Measurements from ENCODE around the gene ENO2.

The ENO2 gene

DNA sequence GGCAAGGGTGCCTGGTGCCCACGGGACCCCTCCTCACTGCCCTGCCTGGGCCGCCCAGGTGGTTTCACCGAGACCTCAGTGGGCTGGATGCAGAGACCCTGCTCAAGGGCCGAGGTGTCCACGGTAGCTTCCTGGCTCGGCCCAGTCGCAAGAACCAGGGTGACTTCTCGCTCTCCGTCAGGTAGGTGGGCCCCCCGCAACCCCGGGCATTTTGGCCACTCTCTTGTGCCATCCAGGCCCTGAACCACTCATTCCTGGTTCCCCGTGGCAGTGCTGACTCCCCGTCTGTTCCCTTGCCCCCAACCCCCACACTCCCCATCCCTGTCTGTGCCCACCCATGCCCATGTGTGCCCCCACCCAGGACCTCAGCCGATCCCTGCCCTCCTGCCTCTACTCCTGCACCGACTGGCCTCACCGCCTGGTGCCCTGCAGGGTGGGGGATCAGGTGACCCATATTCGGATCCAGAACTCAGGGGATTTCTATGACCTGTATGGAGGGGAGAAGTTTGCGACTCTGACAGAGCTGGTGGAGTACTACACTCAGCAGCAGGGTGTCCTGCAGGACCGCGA is 37.3 kb downstream of the ENO2 start:
- no peaks in the 10 kb centered on the region for H3K36me3 ChIP-seq (ENCODE audit: control insufficient read depth, insufficient read depth, low read length)
- H3K27ac ChIP-seq (ENCODE audit: insufficient read depth, low read depth, low read length, poor library complexity, severe bottlenecking), result no peak overlapping the region
- no peaks in the 10 kb centered on the region for H3K9me3 ChIP-seq (ENCODE audit: control insufficient read depth, low read length)
- WGBS, 2 experiments, result 94 to 95% methylated on average over 20 of the region's 20 CpGs
- H3K4me1 ChIP-seq (ENCODE audit: control insufficient read depth, insufficient read depth, low read length), result peaks cover 8% of the 10 kb centered on the region
- no peaks in the 10 kb centered on the region for H3K27me3 ChIP-seq (ENCODE audit: control insufficient read depth, insufficient read depth, low read length, poor library complexity, severe bottlenecking)
- no peak overlapping the region for H3K4me3 ChIP-seq (ENCODE audit: insufficient read depth, low read depth, low read length)

- H3K27ac ChIP-seq (ENCODE audit: insufficient read depth, low read depth, low read length, poor library complexity, severe bottlenecking), result no peak overlapping the region
- H3K9me3 ChIP-seq (ENCODE audit: control insufficient read depth, low read length), result no peaks in the 10 kb centered on the region
- WGBS, 2 experiments, result 89 to 92% methylated on average over 22 of the region's 22 CpGs
- H3K4me1 ChIP-seq (ENCODE audit: control insufficient read depth, insufficient read depth, low read length), result peaks cover 8% of the 10 kb centered on the region
- H3K27me3 ChIP-seq (ENCODE audit: control insufficient read depth, insufficient read depth, low read length, poor library complexity, severe bottlenecking), result no peaks in the 10 kb centered on the region
- no peak overlapping the region for H3K4me3 ChIP-seq (ENCODE audit: insufficient read depth, low read depth, low read length)
- no peaks in the 10 kb centered on the region for H3K36me3 ChIP-seq (ENCODE audit: control insufficient read depth, insufficient read depth, low read length)
Observed at GRCh38 chr12:6952121-6952862, 37.9 kb downstream of the ENO2 start.

DNA sequence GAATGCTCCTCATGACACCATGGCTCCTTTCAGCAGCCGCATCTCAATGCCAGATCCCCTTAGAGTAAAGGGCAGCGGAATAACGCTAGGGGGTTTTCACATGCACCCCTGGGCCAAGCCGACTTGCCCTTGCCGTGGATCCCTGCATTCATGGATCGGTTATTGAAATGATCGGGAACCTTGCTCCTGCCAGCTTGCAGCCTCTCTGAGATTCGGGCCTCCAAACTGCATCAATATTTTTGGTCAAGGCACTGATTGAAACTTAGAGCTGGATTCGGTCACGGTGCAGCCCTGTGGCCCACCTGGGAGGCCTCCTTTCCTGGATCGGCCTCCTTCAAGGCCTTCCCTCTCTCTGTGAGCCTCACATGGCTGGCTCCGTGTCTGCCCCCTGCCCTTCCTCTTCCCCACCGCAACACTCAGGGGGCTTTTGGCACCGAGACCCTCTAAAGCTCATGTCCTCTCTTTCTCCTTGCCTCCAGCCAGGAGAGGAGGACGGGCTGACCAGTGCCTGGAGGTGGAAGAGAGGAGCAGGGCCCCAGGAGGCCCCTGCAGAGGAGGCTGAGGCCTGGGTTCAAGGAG is 38.6 kb downstream of the ENO2 start:
- Histone ChIP-seq H3K9me3 (ENCODE audit: control insufficient read depth, low read length) (no peaks in the 10 kb centered on the region), H3K36me3 (ENCODE audit: control insufficient read depth, insufficient read depth, low read length) (no peaks in the 10 kb centered on the region), H3K27me3 (ENCODE audit: control insufficient read depth, insufficient read depth, low read length, poor library complexity, severe bottlenecking) (no peaks in the 10 kb centered on the region), H3K27ac (ENCODE audit: insufficient read depth, low read depth, low read length, poor library complexity, severe bottlenecking) (no peak overlapping the region), H3K4me3 (ENCODE audit: insufficient read depth, low read depth, low read length) (no peak overlapping the region), H3K4me1 (ENCODE audit: control insufficient read depth, insufficient read depth, low read length) (peaks cover 8% of the 10 kb centered on the region)
- WGBS, 2 experiments, result 90 to 95% methylated on average over 15 of the region's 15 CpGs

GRCh38 chr12:6953442-6954315 is 39.3 kb downstream of the ENO2 start:
- no peak overlapping the region for H3K4me3 ChIP-seq (ENCODE audit: insufficient read depth, low read depth, low read length)
- no peaks in the 10 kb centered on the region for H3K9me3 ChIP-seq (ENCODE audit: control insufficient read depth, low read length)
- H3K4me1 ChIP-seq (ENCODE audit: control insufficient read depth, insufficient read depth, low read length), result peaks cover 8% of the 10 kb centered on the region
- H3K27me3 ChIP-seq (ENCODE audit: control insufficient read depth, insufficient read depth, low read length, poor library complexity, severe bottlenecking), result no peaks in the 10 kb centered on the region
- no peaks in the 10 kb centered on the region for H3K36me3 ChIP-seq (ENCODE audit: control insufficient read depth, insufficient read depth, low read length)
- no peak overlapping the region for H3K27ac ChIP-seq (ENCODE audit: insufficient read depth, low read depth, low read length, poor library complexity, severe bottlenecking)
- 77 to 80% methylated on average over 24 of the region's 24 CpGs for WGBS, 2 experiments

- 91 to 92% methylated on average over 21 of the region's 21 CpGs for WGBS, 2 experiments
- H3K27ac ChIP-seq (ENCODE audit: insufficient read depth, low read depth, low read length, poor library complexity, severe bottlenecking), result no peak overlapping the region
- H3K36me3 ChIP-seq (ENCODE audit: control insufficient read depth, insufficient read depth, low read length), result no peaks in the 10 kb centered on the region
- no peaks in the 10 kb centered on the region for H3K27me3 ChIP-seq (ENCODE audit: control insufficient read depth, insufficient read depth, low read length, poor library complexity, severe bottlenecking)
- H3K9me3 ChIP-seq (ENCODE audit: control insufficient read depth, low read length), result no peaks in the 10 kb centered on the region
- H3K4me3 ChIP-seq (ENCODE audit: insufficient read depth, low read depth, low read length), result no peak overlapping the region
- H3K4me1 ChIP-seq (ENCODE audit: control insufficient read depth, insufficient read depth, low read length), result peaks cover 8% of the 10 kb centered on the region
Observed at GRCh38 chr12:6954316-6955107, 40.1 kb downstream of the ENO2 start.

GRCh38 chr12:6955108-6956020 is 41.0 kb downstream of the ENO2 start:
- Histone ChIP-seq H3K27me3 (ENCODE audit: control insufficient read depth, insufficient read depth, low read length, poor library complexity, severe bottlenecking) (no peaks in the 10 kb centered on the region), H3K36me3 (ENCODE audit: control insufficient read depth, insufficient read depth, low read length) (no peaks in the 10 kb centered on the region), H3K4me3 (ENCODE audit: insufficient read depth, low read depth, low read length) (no peak overlapping the region), H3K9me3 (ENCODE audit: control insufficient read depth, low read length) (no peaks in the 10 kb centered on the region), H3K4me1 (ENCODE audit: control insufficient read depth, insufficient read depth, low read length) (peaks cover 8% of the 10 kb centered on the region), H3K27ac (ENCODE audit: insufficient read depth, low read depth, low read length, poor library complexity, severe bottlenecking) (no peak overlapping the region)
- WGBS, 2 experiments, result 94% methylated on average over 22 of the region's 22 CpGs

DNA sequence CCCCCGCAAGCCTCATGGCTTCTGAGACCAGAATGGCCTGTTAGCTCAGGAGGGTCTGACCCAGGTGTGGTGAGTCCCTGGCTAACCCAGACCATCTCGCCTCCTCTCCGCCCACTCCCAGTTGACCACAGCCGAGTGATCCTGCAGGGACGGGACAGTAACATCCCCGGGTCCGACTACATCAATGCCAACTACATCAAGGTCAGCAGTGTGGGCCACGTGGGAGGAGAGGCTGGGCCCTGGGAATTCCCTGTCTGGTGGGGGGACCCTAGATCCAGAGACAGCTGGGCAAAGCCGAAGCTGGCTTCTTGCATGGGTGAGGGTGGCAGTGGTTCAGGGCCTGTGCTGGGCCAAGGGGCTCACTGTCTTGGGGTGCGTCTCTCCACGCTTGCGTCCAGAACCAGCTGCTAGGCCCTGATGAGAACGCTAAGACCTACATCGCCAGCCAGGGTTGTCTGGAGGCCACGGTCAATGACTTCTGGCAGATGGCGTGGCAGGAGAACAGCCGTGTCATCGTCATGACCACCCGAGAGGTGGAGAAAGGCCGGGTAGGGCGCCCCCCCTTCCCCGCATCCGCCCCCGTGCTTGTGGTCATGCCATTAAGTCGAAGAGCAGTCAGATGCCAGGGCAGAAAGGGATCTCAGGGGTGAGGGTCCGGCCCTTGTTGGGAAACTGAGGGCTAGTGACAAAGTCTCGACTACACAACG is 41.8 kb downstream of the ENO2 start:
- 86 to 88% methylated on average over 28 of the region's 28 CpGs for WGBS, 2 experiments
- no peak overlapping the region for H3K27ac ChIP-seq (ENCODE audit: insufficient read depth, low read depth, low read length, poor library complexity, severe bottlenecking)
- no peak overlapping the region for H3K4me3 ChIP-seq (ENCODE audit: insufficient read depth, low read depth, low read length)
- H3K27me3 ChIP-seq (ENCODE audit: control insufficient read depth, insufficient read depth, low read length, poor library complexity, severe bottlenecking), result no peaks in the 10 kb centered on the region
- peaks cover 14% of the 10 kb centered on the region for H3K4me1 ChIP-seq (ENCODE audit: control insufficient read depth, insufficient read depth, low read length)
- no peaks in the 10 kb centered on the region for H3K9me3 ChIP-seq (ENCODE audit: control insufficient read depth, low read length)
- H3K36me3 ChIP-seq (ENCODE audit: control insufficient read depth, insufficient read depth, low read length), result no peaks in the 10 kb centered on the region

DNA sequence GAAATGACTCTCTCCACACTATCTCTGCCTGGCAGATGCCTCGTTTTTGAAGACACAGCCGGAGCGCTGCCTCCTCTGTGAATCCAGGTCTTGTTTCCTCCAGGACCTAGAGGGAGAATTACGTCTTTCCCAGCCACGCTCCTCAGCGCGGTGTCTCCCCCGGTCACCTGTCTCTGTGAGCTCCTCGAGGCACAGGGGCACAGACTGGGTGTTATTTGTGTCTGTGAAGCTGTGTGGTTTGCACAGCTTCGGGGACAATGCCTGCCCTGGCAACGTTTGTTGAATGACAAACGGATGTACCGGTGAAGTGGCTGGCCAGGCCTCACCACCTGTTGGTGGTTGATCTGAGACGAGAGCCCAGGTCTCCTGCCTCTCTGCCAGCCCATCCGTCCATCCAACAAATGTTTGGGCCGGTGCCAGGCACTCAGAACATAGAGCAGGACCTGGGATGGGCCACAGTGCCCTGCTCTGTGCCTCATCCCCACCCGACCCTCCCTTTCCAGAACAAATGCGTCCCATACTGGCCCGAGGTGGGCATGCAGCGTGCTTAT is 42.8 kb downstream of the ENO2 start:
- Histone ChIP-seq H3K4me1 (ENCODE audit: control insufficient read depth, insufficient read depth, low read length) (peaks cover 23% of the 10 kb centered on the region), H3K9me3 (ENCODE audit: control insufficient read depth, low read length) (no peaks in the 10 kb centered on the region), H3K27me3 (ENCODE audit: control insufficient read depth, insufficient read depth, low read length, poor library complexity, severe bottlenecking) (no peaks in the 10 kb centered on the region), H3K4me3 (ENCODE audit: insufficient read depth, low read depth, low read length) (no peak overlapping the region), H3K27ac (ENCODE audit: insufficient read depth, low read depth, low read length, poor library complexity, severe bottlenecking) (no peak overlapping the region), H3K36me3 (ENCODE audit: control insufficient read depth, insufficient read depth, low read length) (no peaks in the 10 kb centered on the region)
- WGBS, 2 experiments, result 94% methylated on average over 20 of the region's 20 CpGs
